NCI-H187 treated with DMSO at 0.1 percent for 48 hours (cell line): ENCODE measurements around the gene KLHDC10.
"Not testable (repeated sequence)": the region's sequence is repeated elsewhere in the genome, so short reads cannot be mapped to it uniquely, and the experiment has no call there.

Source experiments
- DNase-seq: peaks from one replicate; lab custom pipeline; 2025; lab: John Stamatoyannopoulos, UW

KLHDC10 gene

DNA sequence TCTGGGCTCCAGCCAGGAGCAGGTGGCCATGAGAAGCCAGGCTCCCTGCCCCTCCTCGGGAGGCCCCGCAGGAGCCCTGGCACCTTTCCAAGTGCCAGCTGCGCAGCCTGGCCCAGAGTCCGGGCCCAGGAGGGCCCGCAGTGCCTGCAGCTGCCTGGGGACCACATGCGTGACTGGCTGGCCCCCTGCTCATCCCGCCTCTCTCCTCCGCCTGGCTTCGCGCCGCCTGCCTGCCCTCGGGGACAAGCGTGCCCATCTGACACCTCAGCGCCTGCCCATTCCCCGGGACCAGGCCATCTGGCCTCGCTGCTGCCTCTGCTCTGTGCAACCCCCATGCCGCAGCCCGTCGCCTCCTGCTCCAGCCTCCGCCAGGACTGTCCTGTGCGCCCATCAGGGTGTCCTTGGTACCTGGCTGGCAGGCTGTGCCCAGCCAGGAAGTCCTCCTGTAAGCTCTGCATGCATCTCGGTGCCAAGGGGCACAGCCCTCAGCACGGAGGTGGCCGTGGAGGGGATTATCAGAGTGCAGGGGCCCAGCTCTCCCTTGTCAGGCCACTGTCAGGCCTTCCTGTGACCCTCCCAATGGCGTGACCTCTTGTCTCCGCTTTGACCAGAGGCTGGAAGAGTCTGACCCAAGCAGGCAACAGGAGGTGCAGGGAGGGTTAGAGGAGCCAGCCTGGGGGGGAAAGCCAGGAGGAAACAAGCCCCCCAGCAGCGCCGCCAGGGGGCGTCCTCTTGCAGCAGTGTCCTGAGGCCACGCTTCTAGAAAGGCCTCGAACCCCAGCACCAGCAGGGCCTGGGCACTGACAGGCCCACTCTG lies 84.4 kb downstream of the KLHDC10 start:
- no peak for DNase-seq

DNA sequence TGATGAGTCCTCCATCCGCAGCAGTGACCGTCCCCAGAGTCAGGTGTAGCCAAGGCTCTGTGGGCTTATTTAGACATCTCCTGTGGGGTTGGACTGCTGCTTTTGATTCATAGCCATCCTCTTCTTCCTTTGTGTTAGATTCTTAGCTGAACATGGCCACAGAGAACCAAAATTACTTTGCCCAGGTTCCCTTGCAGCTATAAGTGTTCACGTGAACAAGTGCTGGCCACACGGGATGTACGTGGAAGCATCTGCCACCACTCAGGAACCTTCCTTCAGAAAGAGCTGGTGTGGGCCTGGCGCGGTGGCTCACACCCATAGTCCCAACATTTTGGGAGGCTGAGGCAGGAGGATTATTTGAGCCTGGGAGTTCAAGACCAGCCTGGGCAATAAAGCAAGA lies 85.8 kb downstream of the KLHDC10 start:
- no peak for DNase-seq

- no peak for DNase-seq
Measured at GRCh38 chr7:130157700-130158099, 87.4 kb downstream of the KLHDC10 start.

GRCh38 chr7:130160023-130160422 lies 89.7 kb downstream of the KLHDC10 start:
- DNase-seq = no peak

GRCh38 chr7:130160455-130160854 lies 90.1 kb downstream of the KLHDC10 start:
- no peak for DNase-seq

GRCh38 chr7:130162196-130162595 lies 91.9 kb downstream of the KLHDC10 start:
- no peak for DNase-seq

- DNase-seq = no peak
Measured at GRCh38 chr7:130174237-130174959, 104.1 kb downstream of the KLHDC10 start.

DNA sequence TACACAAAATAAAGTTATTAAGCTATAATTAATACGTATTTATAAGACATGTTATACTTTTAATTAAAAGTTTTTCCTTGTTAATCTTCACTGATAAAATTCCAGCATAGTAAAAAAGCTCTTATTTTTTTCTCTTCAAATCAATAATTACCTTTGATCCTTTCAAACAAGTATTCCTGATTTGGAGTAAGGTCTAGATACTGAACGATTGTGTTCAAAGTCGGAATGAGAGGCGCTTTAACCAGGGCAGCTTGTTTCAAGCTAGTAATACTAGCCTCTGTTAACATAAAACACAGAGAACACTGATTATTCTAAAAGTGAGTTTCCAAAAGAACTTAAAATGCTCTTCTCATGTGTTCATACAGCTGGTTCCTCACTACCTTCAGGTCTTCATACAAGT lies 107.9 kb downstream of the KLHDC10 start:
- DNase-seq = no peak

GRCh38 chr7:130179631-130180030 lies 109.3 kb downstream of the KLHDC10 start:
- DNase-seq = no peak

DNA sequence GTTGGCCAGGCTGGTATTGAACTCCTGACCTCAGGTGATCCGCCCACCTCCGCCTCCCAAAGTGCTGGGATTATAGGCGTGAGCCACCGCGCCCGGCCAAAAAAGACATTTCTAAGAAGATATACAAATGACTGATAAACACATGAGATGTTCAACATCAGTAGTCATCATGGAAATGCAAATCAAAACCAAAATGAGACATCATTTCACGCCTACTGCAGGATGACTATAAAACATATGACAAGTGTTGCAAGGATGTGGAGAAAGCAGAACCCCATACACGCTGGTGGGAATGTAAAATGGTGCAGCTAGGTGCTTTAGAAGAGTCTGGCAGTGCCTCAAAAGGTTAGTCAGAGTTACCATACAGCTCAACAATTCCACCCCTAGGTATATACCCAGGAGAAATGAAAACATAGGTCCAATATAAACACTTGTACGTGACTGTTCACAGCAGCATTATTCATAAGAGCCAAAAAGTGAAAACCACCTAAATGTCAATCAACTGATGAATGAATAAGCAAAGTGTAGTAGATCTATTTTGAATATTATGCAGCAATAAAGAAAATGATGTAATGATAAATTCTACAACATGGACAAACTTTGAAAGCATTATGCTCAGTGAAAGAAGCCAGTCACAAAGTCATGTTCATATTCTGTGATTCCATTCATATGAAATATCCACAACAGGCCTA lies 110.4 kb downstream of the KLHDC10 start:
- DNase-seq = no peak

GRCh38 chr7:130181263-130181605 lies 110.9 kb downstream of the KLHDC10 start:
- DNase-seq = no peak

GRCh38 chr7:130182990-130183389 lies 112.7 kb downstream of the KLHDC10 start:
- no peak for DNase-seq

DNA sequence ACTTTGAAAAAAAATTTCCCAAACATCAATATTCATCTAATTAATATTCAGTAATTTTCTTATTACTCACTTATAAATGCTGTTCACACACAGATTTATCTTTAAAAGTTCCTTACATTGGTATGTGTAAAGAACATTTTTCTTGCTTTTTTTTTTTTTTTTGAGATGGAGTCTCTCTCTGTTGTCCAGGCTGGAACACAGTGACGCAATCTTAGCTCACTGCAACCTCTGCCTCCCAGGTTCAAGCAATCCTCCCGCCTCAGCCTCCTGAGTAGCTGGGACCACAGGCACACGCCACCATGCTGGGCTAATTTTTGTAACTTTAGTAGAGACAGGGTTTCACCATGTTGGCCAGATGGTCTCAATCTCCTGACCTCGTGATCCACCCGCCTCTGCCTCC lies 114.0 kb downstream of the KLHDC10 start:
- DNase-seq = not testable (repeated sequence)
